Activated T-cell treated with anti-CD3 and anti-CD28 coated beads, Interleukin-2, amount 50 U/mL, for 72 hours (primary cell): ENCODE results near the gene NKAIN2. TPM values are rescaled to one million over a fixed set of nuclear protein-coding genes. Genes with fewer than 3 reads are reported as not detected.
"Not testable (repeated sequence)": the region's sequence is repeated elsewhere in the genome, so short reads cannot be mapped to it uniquely, and the experiment has no call there.

Source experiments
- ATAC-seq, 2 donors: fragments of 150-1000 bp; cut with Tn5 transposase; replicated peaks in 1 of 2; 2 replicates each; pipeline ENCODE4 v1.10.0; 2021; ENCODE audit warnings: moderate library complexity in 2 of 2, mild to moderate bottlenecking in 1 of 2
- DNase-seq, 2 donors: peaks; one replicate each; pipeline ENCODE4 v3.0.0; 2021 to 2022; ENCODE audit warnings: mixed read lengths in 1 of 2
- H3K27ac Mint-ChIP-seq: one replicate; pipeline ENCODE4 v1.8.0; 2022; ENCODE audit warnings: mild to moderate bottlenecking, moderate library complexity, mixed read lengths
- H3K27me3 Mint-ChIP-seq: one replicate; pipeline ENCODE4 v1.8.0; 2022; ENCODE audit warnings: low read depth, mixed read lengths
- H3K36me3 Mint-ChIP-seq, 2 donors: one replicate each; pipeline ENCODE4 v1.8.0; 2022; ENCODE audit warnings: mixed read lengths in 2 of 2, mild to moderate bottlenecking in 1 of 2; ENCODE audit not compliant: insufficient read depth in 2 of 2
- H3K4me1 Mint-ChIP-seq: one replicate; pipeline ENCODE4 v1.8.0; 2022; ENCODE audit warnings: low read depth, mixed read lengths
- H3K4me3 Mint-ChIP-seq, 2 donors: one replicate each; pipeline ENCODE4 v1.8.0; 2022; ENCODE audit warnings: mild to moderate bottlenecking in 2 of 2, mixed read lengths in 2 of 2, moderate library complexity in 2 of 2
- H3K9me3 Mint-ChIP-seq, 2 donors: one replicate each; pipeline ENCODE4 v1.8.0; 2022; ENCODE audit warnings: mixed read lengths in 2 of 2
- total RNA-seq, 2 donors: library from RNA; stranded (reverse); gene quantifications; one replicate each; pipeline ENCODE4 v1.2.3, GENCODE V29; 2022

The NKAIN2 gene
- total RNA-seq, 2 donors from 2014 or later: not detected

GRCh38 chr6:124142852-124143251, 339.2 kb downstream of the NKAIN2 start:
- Mint-ChIP-seq H3K27me3 (no peaks in the 10 kb centered on the region), H3K27ac (no peak overlapping the region), H3K36me3 (no peaks in the 10 kb centered on the region), H3K4me1 (no peaks in the 10 kb centered on the region), H3K4me3 (no peak overlapping the region), H3K9me3 (peaks cover 2 to 6% of the 10 kb centered on the region in 2 donors)
- ATAC-seq: no peak
- DNase-seq: no peak

DNA sequence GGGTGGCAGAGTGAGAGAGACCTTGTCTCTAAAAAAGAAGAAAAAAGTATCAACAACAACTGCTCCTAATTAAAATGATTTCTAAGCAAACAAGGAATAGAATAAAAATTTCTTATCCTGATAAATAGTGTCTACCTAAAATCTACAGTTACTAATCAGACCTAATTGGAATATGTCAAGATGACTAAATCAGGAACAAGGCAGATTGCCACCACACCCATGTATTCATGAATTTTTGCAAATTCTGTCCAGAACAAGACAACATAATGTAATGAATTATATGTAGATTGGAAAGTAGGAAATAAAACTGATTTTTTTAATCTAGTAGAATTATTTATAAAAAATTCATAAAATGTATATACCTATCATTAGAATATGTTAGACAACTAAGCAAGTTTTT, 339.8 kb downstream of the NKAIN2 start:
- H3K27me3 Mint-ChIP-seq: no peaks in the 10 kb centered on the region
- no peaks in the 10 kb centered on the region for H3K36me3 Mint-ChIP-seq

GRCh38 chr6:124147621-124148020, 344.0 kb downstream of the NKAIN2 start:
- ATAC-seq: no peak
- Mint-ChIP-seq H3K4me1 (no peaks in the 10 kb centered on the region), H3K27ac (no peak overlapping the region), H3K36me3 (no peaks in the 10 kb centered on the region), H3K4me3 (no peak overlapping the region), H3K27me3 (no peaks in the 10 kb centered on the region), H3K9me3 (peaks cover 0 to 4% of the 10 kb centered on the region in 2 donors)
- DNase-seq: no peak

More for the DNA sequence above, 339.8 kb downstream of the NKAIN2 start:
- Mint-ChIP-seq H3K27ac (no peak overlapping the region), H3K4me1 (no peaks in the 10 kb centered on the region), H3K4me3 (no peak overlapping the region), H3K9me3 (peaks cover 2 to 6% of the 10 kb centered on the region in 2 donors)
- DNase-seq (no peak), ATAC-seq (no peak)

DNA sequence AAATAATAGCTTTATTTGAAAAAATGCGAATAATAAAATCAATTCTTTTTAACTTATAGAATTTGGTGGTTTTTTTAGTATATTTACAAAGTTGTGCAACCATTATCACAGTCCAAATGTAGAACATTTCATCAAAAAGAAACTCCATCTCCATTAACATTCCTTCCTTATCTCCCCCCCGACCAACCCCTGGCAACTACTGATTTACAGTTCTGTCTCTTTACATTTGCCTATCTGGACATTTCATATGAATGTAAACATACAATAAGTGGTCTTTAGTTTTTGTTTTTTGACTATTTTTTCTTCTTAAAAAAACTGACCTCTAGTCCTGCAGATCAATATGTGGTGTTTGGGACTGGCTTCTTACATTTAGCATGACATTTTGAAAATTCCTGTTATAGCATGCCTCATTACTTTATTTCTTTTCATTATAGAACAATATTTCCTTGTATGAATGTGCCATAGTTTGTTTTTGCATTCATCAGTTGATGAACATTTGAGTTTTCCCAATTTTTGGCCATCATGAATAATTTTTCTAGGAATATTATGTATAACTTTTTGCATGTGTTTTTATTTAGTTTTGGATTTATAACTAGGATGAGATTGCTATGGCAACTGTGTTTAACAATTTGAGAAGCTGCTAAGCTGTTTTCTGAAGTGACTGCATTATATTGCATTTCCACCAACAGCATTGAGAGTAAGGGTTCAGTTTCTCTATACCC, 344.7 kb downstream of the NKAIN2 start:
- Mint-ChIP-seq H3K4me3 (no peak overlapping the region), H3K9me3 (peaks cover 0 to 7% of the 10 kb centered on the region in 2 donors), H3K27ac (no peak overlapping the region), H3K27me3 (no peaks in the 10 kb centered on the region), H3K4me1 (no peaks in the 10 kb centered on the region), H3K36me3 (no peaks in the 10 kb centered on the region)
- ATAC-seq: no peak
- no peak for DNase-seq

- no peaks in the 10 kb centered on the region for H3K27me3 Mint-ChIP-seq
- no peaks in the 10 kb centered on the region for H3K36me3 Mint-ChIP-seq
- no peak overlapping the region for H3K27ac Mint-ChIP-seq
- peaks cover 0 to 7% of the 10 kb centered on the region in 2 donors for H3K9me3 Mint-ChIP-seq
- DNase-seq (no peak), ATAC-seq (no peak)
- H3K4me1 Mint-ChIP-seq: no peaks in the 10 kb centered on the region
- no peak overlapping the region for H3K4me3 Mint-ChIP-seq
Measured at GRCh38 chr6:124149646-124150045, 346.0 kb downstream of the NKAIN2 start.

DNA sequence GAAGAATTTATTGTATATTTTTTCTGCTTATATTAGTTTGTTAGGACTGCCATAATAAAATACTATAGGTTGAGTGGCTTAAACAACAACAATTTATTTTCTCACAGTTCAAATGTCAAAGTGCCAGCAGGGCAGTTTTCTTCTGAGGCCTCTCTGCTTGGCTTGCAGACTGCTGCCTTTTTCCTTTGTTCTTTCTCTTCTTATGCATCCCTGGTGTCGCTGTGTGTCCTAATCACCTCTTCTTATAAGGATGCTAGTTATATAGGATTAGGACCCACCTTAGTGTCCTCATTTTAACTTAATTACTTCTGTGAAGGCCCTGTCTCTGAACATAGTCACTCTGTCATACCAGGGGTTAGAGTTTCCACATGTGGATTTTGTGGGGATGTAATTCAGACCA, 354.4 kb downstream of the NKAIN2 start:
- H3K9me3 Mint-ChIP-seq: peaks cover 1 to 4% of the 10 kb centered on the region in 2 donors
- no peak overlapping the region for H3K4me3 Mint-ChIP-seq
- no peaks in the 10 kb centered on the region for H3K36me3 Mint-ChIP-seq
- H3K4me1 Mint-ChIP-seq: no peaks in the 10 kb centered on the region
- ATAC-seq (no peak), DNase-seq (no peak)
- no peaks in the 10 kb centered on the region for H3K27me3 Mint-ChIP-seq
- no peak overlapping the region for H3K27ac Mint-ChIP-seq

GRCh38 chr6:124163676-124164075, 360.0 kb downstream of the NKAIN2 start:
- H3K27ac Mint-ChIP-seq: no peak overlapping the region
- DNase-seq (no peak), ATAC-seq (no peak)
- H3K4me1 Mint-ChIP-seq: no peaks in the 10 kb centered on the region
- no peaks in the 10 kb centered on the region for H3K36me3 Mint-ChIP-seq
- no peaks in the 10 kb centered on the region for H3K27me3 Mint-ChIP-seq
- no peaks in the 10 kb centered on the region for H3K9me3 Mint-ChIP-seq
- H3K4me3 Mint-ChIP-seq: no peak overlapping the region

GRCh38 chr6:124164343-124164742, 360.7 kb downstream of the NKAIN2 start:
- Mint-ChIP-seq H3K4me3 (no peak overlapping the region), H3K27me3 (no peaks in the 10 kb centered on the region), H3K4me1 (no peaks in the 10 kb centered on the region), H3K36me3 (no peaks in the 10 kb centered on the region), H3K27ac (no peak overlapping the region), H3K9me3 (no peaks in the 10 kb centered on the region)
- DNase-seq (no peak), ATAC-seq (no peak)

- not testable (repeated sequence) for H3K4me1 Mint-ChIP-seq, H3K36me3 Mint-ChIP-seq, H3K27me3 Mint-ChIP-seq, H3K9me3 Mint-ChIP-seq, H3K27ac Mint-ChIP-seq, DNase-seq, H3K4me3 Mint-ChIP-seq, ATAC-seq
Measured at GRCh38 chr6:124167249-124167648, 363.6 kb downstream of the NKAIN2 start.

DNA sequence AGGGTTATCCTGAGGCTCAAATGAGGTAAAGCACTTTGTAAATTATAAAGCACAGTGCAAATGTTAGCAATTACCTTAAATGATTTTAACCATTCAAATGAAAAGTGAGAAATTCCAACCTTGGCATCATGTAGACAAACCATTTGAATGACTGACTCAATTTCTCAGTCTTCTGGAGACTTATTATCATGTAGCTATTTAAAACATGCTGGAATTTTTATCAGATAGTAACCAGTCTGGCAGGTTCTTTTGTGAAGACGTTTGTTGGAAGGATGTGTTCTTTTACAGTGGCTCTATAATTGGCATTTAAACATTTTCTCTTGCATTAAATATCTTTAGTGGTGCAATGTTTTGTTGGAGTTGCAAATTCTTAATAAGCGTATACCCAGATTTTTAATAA, 386.6 kb downstream of the NKAIN2 start:
- DNase-seq (no peak), ATAC-seq (no peak)
- no peaks in the 10 kb centered on the region for H3K4me1 Mint-ChIP-seq
- H3K27ac Mint-ChIP-seq: no peak overlapping the region
- H3K27me3 Mint-ChIP-seq: no peaks in the 10 kb centered on the region
- no peak overlapping the region for H3K4me3 Mint-ChIP-seq
- no peaks in the 10 kb centered on the region for H3K36me3 Mint-ChIP-seq
- H3K9me3 Mint-ChIP-seq: peaks cover 6 to 10% of the 10 kb centered on the region in 2 donors

GRCh38 chr6:124193132-124193531, 389.5 kb downstream of the NKAIN2 start:
- H3K9me3 Mint-ChIP-seq: peaks cover 2% of the 10 kb centered on the region in 2 donors
- no peaks in the 10 kb centered on the region for H3K4me1 Mint-ChIP-seq
- no peak overlapping the region for H3K27ac Mint-ChIP-seq
- H3K36me3 Mint-ChIP-seq: no peaks in the 10 kb centered on the region
- H3K27me3 Mint-ChIP-seq: no peaks in the 10 kb centered on the region
- ATAC-seq (no peak), DNase-seq (no peak)
- H3K4me3 Mint-ChIP-seq: no peak overlapping the region

DNA sequence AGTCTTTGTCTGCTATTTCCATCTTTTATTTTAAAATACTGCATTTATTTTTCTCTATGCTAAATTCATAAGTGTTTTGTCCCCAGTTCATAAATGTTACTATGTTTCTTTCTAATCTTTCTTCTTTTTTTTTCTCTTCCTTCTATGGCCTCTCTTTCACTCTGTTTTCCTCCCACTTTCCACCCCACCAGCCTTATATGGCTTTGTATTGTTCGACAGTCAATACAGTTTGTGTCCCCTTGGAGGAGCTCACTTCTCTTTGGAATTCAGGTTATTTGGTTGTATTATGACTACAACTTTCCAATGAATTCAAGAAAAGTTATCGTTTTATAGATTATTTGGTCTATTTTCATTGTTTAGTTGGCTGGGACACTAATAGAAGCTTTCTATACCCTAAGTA, 393.5 kb downstream of the NKAIN2 start:
- no peak for ATAC-seq
- Mint-ChIP-seq H3K9me3 (peaks cover 2% of the 10 kb centered on the region in 2 donors), H3K4me1 (no peaks in the 10 kb centered on the region), H3K4me3 (no peak overlapping the region), H3K27me3 (no peaks in the 10 kb centered on the region), H3K36me3 (no peaks in the 10 kb centered on the region), H3K27ac (no peak overlapping the region)
- no peak for DNase-seq

- H3K4me1 Mint-ChIP-seq: no peaks in the 10 kb centered on the region
Measured at GRCh38 chr6:124199286-124199685, 395.6 kb downstream of the NKAIN2 start.

DNA sequence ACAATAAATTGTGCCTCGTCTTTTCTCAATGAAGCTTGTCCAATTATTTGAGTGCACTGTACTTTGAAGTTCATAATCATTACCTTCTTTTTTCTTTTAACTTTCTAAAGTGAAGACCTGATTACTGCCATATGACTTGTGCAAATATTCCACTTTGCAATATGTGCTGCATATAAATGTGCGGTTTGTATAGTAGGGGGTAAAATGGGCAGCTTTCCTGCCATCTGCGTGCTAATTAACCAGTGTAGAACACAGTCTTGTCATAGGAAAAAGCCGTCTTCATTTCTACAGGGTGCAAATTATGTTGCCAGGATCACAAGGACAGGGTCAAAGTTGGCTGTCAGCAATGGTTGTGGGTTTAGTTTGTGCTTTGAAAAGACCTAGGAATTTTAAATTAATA, 397.0 kb downstream of the NKAIN2 start:
- DNase-seq: no peak
- no peak for ATAC-seq
- Mint-ChIP-seq H3K27ac (no peak overlapping the region), H3K4me3 (no peak overlapping the region), H3K36me3 (no peaks in the 10 kb centered on the region), H3K27me3 (no peaks in the 10 kb centered on the region), H3K9me3 (peaks cover 0 to 3% of the 10 kb centered on the region in 2 donors), H3K4me1 (no peaks in the 10 kb centered on the region)

More at GRCh38 chr6:124199286-124199685, 395.6 kb downstream of the NKAIN2 start:
- DNase-seq (no peak), ATAC-seq (no peak)
- Mint-ChIP-seq H3K4me3 (no peak overlapping the region), H3K27ac (no peak overlapping the region), H3K27me3 (no peaks in the 10 kb centered on the region), H3K9me3 (peaks cover 0 to 3% of the 10 kb centered on the region in 2 donors), H3K36me3 (no peaks in the 10 kb centered on the region)
